ENCODE results near the gene APBB1IP.

The APBB1IP gene

GRCh38 chr10:26517141-26517867, 79.2 kb downstream of the APBB1IP start:
- Histone ChIP-seq H3K9me3 (ENCODE audit: control insufficient read depth in 1 of 2, low read length in 2 of 2) (peaks cover 4 to 5% of the 10 kb centered on the region in 2 donors), H3K36me3 (ENCODE audit: control insufficient read depth in 1 of 2, insufficient read depth in 2 of 2, low read length in 2 of 2) (peaks cover 0 to 6% of the 10 kb centered on the region in 2 donors), H3K27me3 (ENCODE audit: control insufficient read depth in 1 of 2, insufficient read depth in 2 of 2, low read length in 2 of 2) (no peaks in the 10 kb centered on the region), H3K9ac (ENCODE audit: low read depth in 1 of 2, low read length in 2 of 2) (no peak overlapping the region), H3K4me3 (ENCODE audit: low read depth in 1 of 2, low read length in 2 of 2) (no peak overlapping the region), H3K4me1 (ENCODE audit: control insufficient read depth in 1 of 2, insufficient read depth in 2 of 2, low read length in 2 of 2) (peaks cover 0 to 6% of the 10 kb centered on the region in 2 donors), H3K27ac (ENCODE audit: low read depth, low read length) (no peak overlapping the region)

DNA sequence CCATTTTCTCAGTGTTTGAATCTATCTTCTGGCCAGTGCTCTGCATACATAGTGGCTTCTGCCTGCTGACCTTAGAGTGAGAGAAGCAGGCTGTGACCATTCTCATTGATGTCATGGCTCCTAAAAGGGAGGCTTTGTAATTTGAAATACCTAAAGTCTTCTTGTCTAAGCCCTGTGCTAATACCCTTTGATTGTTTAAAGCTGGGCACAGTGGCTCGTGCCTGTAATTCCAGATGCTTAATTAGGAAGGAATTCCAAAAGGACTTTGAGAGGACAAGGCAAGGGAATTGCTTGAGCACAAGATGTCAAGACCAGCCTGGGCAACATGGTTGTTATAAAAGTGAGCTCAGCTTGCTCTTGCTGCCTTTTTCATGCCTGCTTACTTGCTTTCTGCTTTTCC, 81.7 kb downstream of the APBB1IP start:
- H3K27me3 ChIP-seq (ENCODE audit: control insufficient read depth in 1 of 2, insufficient read depth in 2 of 2, low read length in 2 of 2) = no peaks in the 10 kb centered on the region
- no peak overlapping the region for H3K4me3 ChIP-seq (ENCODE audit: low read depth in 1 of 2, low read length in 2 of 2)
- H3K36me3 ChIP-seq (ENCODE audit: control insufficient read depth in 1 of 2, insufficient read depth in 2 of 2, low read length in 2 of 2) = peaks cover 0 to 6% of the 10 kb centered on the region in 2 donors
- H3K9ac ChIP-seq (ENCODE audit: low read depth in 1 of 2, low read length in 2 of 2) = no peak overlapping the region
- H3K27ac ChIP-seq (ENCODE audit: low read depth, low read length) = no peak overlapping the region
- peaks cover 0 to 6% of the 10 kb centered on the region in 2 donors for H3K4me1 ChIP-seq (ENCODE audit: control insufficient read depth in 1 of 2, insufficient read depth in 2 of 2, low read length in 2 of 2)
- peaks cover 0 to 4% of the 10 kb centered on the region in 2 donors for H3K9me3 ChIP-seq (ENCODE audit: control insufficient read depth in 1 of 2, low read length in 2 of 2)

GRCh38 chr10:26520575-26520974, 82.4 kb downstream of the APBB1IP start:
- H3K9ac ChIP-seq (ENCODE audit: low read depth in 1 of 2, low read length in 2 of 2) = no peak overlapping the region
- H3K27ac ChIP-seq (ENCODE audit: low read depth, low read length) = no peak overlapping the region
- H3K27me3 ChIP-seq (ENCODE audit: control insufficient read depth in 1 of 2, insufficient read depth in 2 of 2, low read length in 2 of 2) = no peaks in the 10 kb centered on the region
- H3K9me3 ChIP-seq (ENCODE audit: control insufficient read depth in 1 of 2, low read length in 2 of 2) = peaks cover 0 to 4% of the 10 kb centered on the region in 2 donors
- peaks cover 0 to 6% of the 10 kb centered on the region in 2 donors for H3K4me1 ChIP-seq (ENCODE audit: control insufficient read depth in 1 of 2, insufficient read depth in 2 of 2, low read length in 2 of 2)
- H3K4me3 ChIP-seq (ENCODE audit: low read depth in 1 of 2, low read length in 2 of 2) = no peak overlapping the region
- H3K36me3 ChIP-seq (ENCODE audit: control insufficient read depth in 1 of 2, insufficient read depth in 2 of 2, low read length in 2 of 2) = peaks cover 0 to 6% of the 10 kb centered on the region in 2 donors

- peaks cover 0 to 3% of the 10 kb centered on the region in 2 donors for H3K36me3 ChIP-seq (ENCODE audit: control insufficient read depth in 1 of 2, insufficient read depth in 2 of 2, low read length in 2 of 2)
- no peaks in the 10 kb centered on the region for H3K27me3 ChIP-seq (ENCODE audit: control insufficient read depth in 1 of 2, insufficient read depth in 2 of 2, low read length in 2 of 2)
- H3K4me1 ChIP-seq (ENCODE audit: control insufficient read depth in 1 of 2, insufficient read depth in 2 of 2, low read length in 2 of 2) = no peaks in the 10 kb centered on the region
- peaks cover 0 to 4% of the 10 kb centered on the region in 2 donors for H3K9me3 ChIP-seq (ENCODE audit: control insufficient read depth in 1 of 2, low read length in 2 of 2)
- no peak overlapping the region for H3K9ac ChIP-seq (ENCODE audit: low read depth in 1 of 2, low read length in 2 of 2)
- no peak overlapping the region for H3K27ac ChIP-seq (ENCODE audit: low read depth, low read length)
- H3K4me3 ChIP-seq (ENCODE audit: low read depth in 1 of 2, low read length in 2 of 2) = no peak overlapping the region
Measured at GRCh38 chr10:26524161-26524896, 86.2 kb downstream of the APBB1IP start.

GRCh38 chr10:26525586-26525985, 87.4 kb downstream of the APBB1IP start:
- H3K4me1 ChIP-seq (ENCODE audit: control insufficient read depth in 1 of 2, insufficient read depth in 2 of 2, low read length in 2 of 2) = no peaks in the 10 kb centered on the region
- no peak overlapping the region for H3K4me3 ChIP-seq (ENCODE audit: low read depth in 1 of 2, low read length in 2 of 2)
- no peaks in the 10 kb centered on the region for H3K36me3 ChIP-seq (ENCODE audit: control insufficient read depth in 1 of 2, insufficient read depth in 2 of 2, low read length in 2 of 2)
- no peak overlapping the region for H3K9ac ChIP-seq (ENCODE audit: low read depth in 1 of 2, low read length in 2 of 2)
- no peaks in the 10 kb centered on the region for H3K27me3 ChIP-seq (ENCODE audit: control insufficient read depth in 1 of 2, insufficient read depth in 2 of 2, low read length in 2 of 2)
- H3K9me3 ChIP-seq (ENCODE audit: control insufficient read depth in 1 of 2, low read length in 2 of 2) = no peaks in the 10 kb centered on the region
- H3K27ac ChIP-seq (ENCODE audit: low read depth, low read length) = no peak overlapping the region

GRCh38 chr10:26527018-26527417, 88.9 kb downstream of the APBB1IP start:
- Histone ChIP-seq H3K27me3 (ENCODE audit: control insufficient read depth in 1 of 2, insufficient read depth in 2 of 2, low read length in 2 of 2) (no peaks in the 10 kb centered on the region), H3K36me3 (ENCODE audit: control insufficient read depth in 1 of 2, insufficient read depth in 2 of 2, low read length in 2 of 2) (no peaks in the 10 kb centered on the region), H3K4me3 (ENCODE audit: low read depth in 1 of 2, low read length in 2 of 2) (no peak overlapping the region), H3K9me3 (ENCODE audit: control insufficient read depth in 1 of 2, low read length in 2 of 2) (no peaks in the 10 kb centered on the region), H3K27ac (ENCODE audit: low read depth, low read length) (no peak overlapping the region), H3K4me1 (ENCODE audit: control insufficient read depth in 1 of 2, insufficient read depth in 2 of 2, low read length in 2 of 2) (no peaks in the 10 kb centered on the region), H3K9ac (ENCODE audit: low read depth in 1 of 2, low read length in 2 of 2) (no peak overlapping the region)

- no peaks in the 10 kb centered on the region for H3K9me3 ChIP-seq (ENCODE audit: control insufficient read depth in 1 of 2, low read length in 2 of 2)
- H3K27ac ChIP-seq (ENCODE audit: low read depth, low read length) = no peak overlapping the region
- H3K36me3 ChIP-seq (ENCODE audit: control insufficient read depth in 1 of 2, insufficient read depth in 2 of 2, low read length in 2 of 2) = no peaks in the 10 kb centered on the region
- no peaks in the 10 kb centered on the region for H3K27me3 ChIP-seq (ENCODE audit: control insufficient read depth in 1 of 2, insufficient read depth in 2 of 2, low read length in 2 of 2)
- H3K4me3 ChIP-seq (ENCODE audit: low read depth in 1 of 2, low read length in 2 of 2) = no peak overlapping the region
- no peaks in the 10 kb centered on the region for H3K4me1 ChIP-seq (ENCODE audit: control insufficient read depth in 1 of 2, insufficient read depth in 2 of 2, low read length in 2 of 2)
- no peak overlapping the region for H3K9ac ChIP-seq (ENCODE audit: low read depth in 1 of 2, low read length in 2 of 2)
Measured at GRCh38 chr10:26528048-26528447, 89.9 kb downstream of the APBB1IP start.

DNA sequence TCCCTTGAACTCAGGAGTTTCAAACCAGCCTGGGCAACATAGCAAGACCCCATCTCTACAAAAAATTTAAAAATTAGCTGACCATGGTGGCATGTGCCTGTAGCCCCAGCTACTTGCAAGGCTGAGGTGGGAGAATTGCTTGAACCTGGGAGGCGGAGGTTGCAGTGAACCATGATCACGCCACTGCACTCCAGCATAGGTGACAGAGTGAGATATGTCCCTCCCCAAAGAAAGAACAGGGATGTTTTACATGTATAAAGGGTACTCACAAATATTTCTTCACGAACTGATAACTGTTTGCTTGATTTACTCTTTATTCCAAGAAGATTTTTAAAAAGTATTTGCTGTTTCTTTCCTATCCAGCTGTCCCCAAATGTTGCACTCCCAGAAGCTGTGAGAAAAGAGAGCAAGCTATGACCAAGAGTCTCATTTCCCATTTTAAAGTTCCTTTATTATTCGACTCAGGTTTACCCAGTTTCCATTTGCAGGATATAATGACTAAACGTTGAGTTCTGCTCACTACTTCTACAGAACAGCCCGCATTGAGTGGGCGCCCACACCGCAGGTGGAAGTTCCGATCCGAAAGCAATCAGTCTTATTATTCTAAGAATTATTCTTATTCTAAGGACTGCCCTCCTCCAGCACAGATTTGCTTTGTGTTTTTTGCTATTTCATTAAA, 90.7 kb downstream of the APBB1IP start:
- Histone ChIP-seq H3K36me3 (ENCODE audit: control insufficient read depth in 1 of 2, insufficient read depth in 2 of 2, low read length in 2 of 2) (no peaks in the 10 kb centered on the region), H3K4me1 (ENCODE audit: control insufficient read depth in 1 of 2, insufficient read depth in 2 of 2, low read length in 2 of 2) (no peaks in the 10 kb centered on the region), H3K9me3 (ENCODE audit: control insufficient read depth in 1 of 2, low read length in 2 of 2) (no peaks in the 10 kb centered on the region), H3K27ac (ENCODE audit: low read depth, low read length) (no peak overlapping the region), H3K9ac (ENCODE audit: low read depth in 1 of 2, low read length in 2 of 2) (no peak overlapping the region), H3K27me3 (ENCODE audit: control insufficient read depth in 1 of 2, insufficient read depth in 2 of 2, low read length in 2 of 2) (no peaks in the 10 kb centered on the region), H3K4me3 (ENCODE audit: low read depth in 1 of 2, low read length in 2 of 2) (no peak overlapping the region)

DNA sequence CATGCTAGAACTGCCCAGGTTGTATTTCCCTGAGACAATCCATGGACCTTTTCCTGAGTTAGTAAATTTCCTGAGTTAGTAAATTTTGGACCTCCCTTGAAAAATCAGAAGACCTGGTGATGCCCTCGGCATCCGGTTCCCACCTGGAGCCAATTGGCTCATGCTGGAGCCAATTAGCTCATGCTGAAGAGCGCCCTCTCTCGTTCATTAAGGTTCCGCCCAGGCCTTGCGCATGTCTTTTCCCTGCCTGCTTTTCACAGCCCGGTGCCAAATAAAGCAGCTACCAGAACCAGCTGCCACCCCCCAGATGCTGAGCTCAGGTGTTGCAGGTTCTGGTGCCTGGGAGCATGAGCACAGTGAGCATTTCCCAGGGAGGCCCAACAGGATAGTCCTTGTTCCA, 96.2 kb downstream of the APBB1IP start:
- no peak overlapping the region for H3K9ac ChIP-seq (ENCODE audit: low read depth in 1 of 2, low read length in 2 of 2)
- no peak overlapping the region for H3K27ac ChIP-seq (ENCODE audit: low read depth, low read length)
- H3K9me3 ChIP-seq (ENCODE audit: control insufficient read depth in 1 of 2, low read length in 2 of 2) = no peaks in the 10 kb centered on the region
- no peak overlapping the region for H3K4me3 ChIP-seq (ENCODE audit: low read depth in 1 of 2, low read length in 2 of 2)
- peaks cover 0 to 3% of the 10 kb centered on the region in 2 donors for H3K36me3 ChIP-seq (ENCODE audit: control insufficient read depth in 1 of 2, insufficient read depth in 2 of 2, low read length in 2 of 2)
- H3K4me1 ChIP-seq (ENCODE audit: control insufficient read depth in 1 of 2, insufficient read depth in 2 of 2, low read length in 2 of 2) = no peaks in the 10 kb centered on the region
- no peaks in the 10 kb centered on the region for H3K27me3 ChIP-seq (ENCODE audit: control insufficient read depth in 1 of 2, insufficient read depth in 2 of 2, low read length in 2 of 2)

DNA sequence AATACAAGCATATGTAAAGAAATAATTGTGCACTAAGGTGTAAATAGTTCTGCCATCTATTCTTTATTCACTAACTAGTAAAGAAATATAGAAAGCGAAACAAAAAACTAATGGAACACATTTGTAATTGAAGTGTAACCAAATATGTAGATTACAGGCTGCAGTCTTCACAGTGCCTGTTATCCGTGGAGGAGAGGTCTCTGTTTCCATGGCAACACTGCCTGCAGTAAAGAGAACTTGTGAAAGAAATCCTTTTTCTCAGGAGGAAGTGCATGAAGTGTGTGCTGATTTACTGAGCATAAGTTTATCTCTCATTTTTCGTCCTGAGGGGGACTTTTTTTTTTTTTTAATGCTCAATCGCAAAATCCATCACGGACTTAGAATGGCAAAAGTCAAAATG, 102.5 kb downstream of the APBB1IP start:
- H3K9ac ChIP-seq (ENCODE audit: low read depth in 1 of 2, low read length in 2 of 2) = no peak overlapping the region

More for the DNA sequence above, 102.5 kb downstream of the APBB1IP start:
- Histone ChIP-seq H3K27ac (ENCODE audit: low read depth, low read length) (no peak overlapping the region), H3K36me3 (ENCODE audit: control insufficient read depth in 1 of 2, insufficient read depth in 2 of 2, low read length in 2 of 2) (peaks cover 0 to 3% of the 10 kb centered on the region in 2 donors), H3K27me3 (ENCODE audit: control insufficient read depth in 1 of 2, insufficient read depth in 2 of 2, low read length in 2 of 2) (no peaks in the 10 kb centered on the region), H3K9me3 (ENCODE audit: control insufficient read depth in 1 of 2, low read length in 2 of 2) (no peaks in the 10 kb centered on the region), H3K4me1 (ENCODE audit: control insufficient read depth in 1 of 2, insufficient read depth in 2 of 2, low read length in 2 of 2) (no peaks in the 10 kb centered on the region), H3K4me3 (ENCODE audit: low read depth in 1 of 2, low read length in 2 of 2) (no peak overlapping the region)
